HCT116 (cell line): Measurements from ENCODE around the gene TEAD1.

ENCODE experiments used
- CTCF ChIP-seq, 3 experiments: fragments of 200-600 bp in 1 of 3; sonication (generic) in 1 of 3; IDR thresholded peaks in 2 of 3; conservative IDR thresholded peaks in 1 of 3; 2 replicates each; pipeline ENCODE4 v1.5.1; 2012 to 2017; ENCODE audit warnings: low read depth in 2 of 3, low read length in 2 of 3, antibody characterized with exemption in 1 of 3, borderline replicate concordance in 1 of 3, control low read depth in 1 of 3, mild to moderate bottlenecking in 1 of 3, mixed read lengths in 1 of 3, mixed run types in 1 of 3, moderate library complexity in 1 of 3; ENCODE audit not compliant: insufficient read depth in 1 of 3
- EZH2phosphoT487 ChIP-seq: fragments of 200-600 bp; IDR thresholded peaks from 2 replicates; pipeline ENCODE4 v1.6.1; 2018; ENCODE audit warnings: antibody characterized with exemption, borderline replicate concordance
- POLR2A ChIP-seq: IDR thresholded peaks from 2 replicates; pipeline ENCODE4 v1.7.0; 2011; ENCODE audit warnings: borderline replicate concordance; ENCODE audit not compliant: insufficient read depth, insufficient read length; ENCODE audit errors: extremely low read depth
- TF ChIP-seq, protein P1 (sequence below): IDR thresholded peaks from 2 replicates; pipeline ENCODE4 v1.6.1; 2012

DNA sequence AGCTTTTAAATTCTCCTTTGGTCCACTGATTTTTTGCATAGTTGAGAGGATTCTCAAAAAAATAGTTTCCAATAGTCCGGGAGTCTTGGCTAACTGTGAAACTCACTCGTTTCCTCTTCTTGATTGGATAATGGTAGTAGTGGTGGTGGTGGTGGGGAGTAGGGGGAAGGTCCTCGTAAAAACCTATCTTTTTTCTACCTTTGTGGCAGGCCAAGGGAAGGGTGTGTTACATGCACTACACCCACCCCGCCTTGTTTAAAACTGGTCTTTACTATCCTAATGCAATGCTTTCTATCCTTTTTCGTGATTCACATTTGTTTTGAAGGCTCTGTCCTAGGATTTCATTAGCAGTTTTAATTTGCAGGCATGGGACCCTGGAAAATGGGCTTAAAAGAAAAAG lies 4.8 kb downstream of the TEAD1 start:
- TF ChIP-seq, protein P1, sequence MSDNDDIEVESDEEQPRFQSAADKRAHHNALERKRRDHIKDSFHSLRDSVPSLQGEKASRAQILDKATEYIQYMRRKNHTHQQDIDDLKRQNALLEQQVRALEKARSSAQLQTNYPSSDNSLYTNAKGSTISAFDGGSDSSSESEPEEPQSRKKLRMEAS, result no peak
- TF ChIP-seq CTCF (IDR thresholded peaks at IDR 0.05 in 2 of 3, conservative IDR thresholded peaks at IDR 0.05 in 1 of 3; ENCODE audit: borderline replicate concordance in 1 of 3, insufficient read depth in 1 of 3, low read depth in 2 of 3, low read length in 2 of 3) (no peak), POLR2A (no peak), EZH2phosphoT487 (no peak)
